ENCODE data around the gene WHRN. TPM values are rescaled to one million over a fixed set of nuclear protein-coding genes. Genes with fewer than 3 reads are reported as not detected.

The WHRN gene
- total RNA-seq, 1 experiment from 2014 or later: 24.3 TPM

GRCh38 chr9:114506082-114506390, 763 bp upstream of the WHRN start (continued):
- TF ChIP-seq TEAD1 (CRISPR knock-in tag; IDR thresholded peaks at IDR 0.05) (no peak), RORB (CRISPR knock-in tag; IDR thresholded peaks at IDR 0.05) (no peak)
- TF ChIP-seq, protein P1, sequence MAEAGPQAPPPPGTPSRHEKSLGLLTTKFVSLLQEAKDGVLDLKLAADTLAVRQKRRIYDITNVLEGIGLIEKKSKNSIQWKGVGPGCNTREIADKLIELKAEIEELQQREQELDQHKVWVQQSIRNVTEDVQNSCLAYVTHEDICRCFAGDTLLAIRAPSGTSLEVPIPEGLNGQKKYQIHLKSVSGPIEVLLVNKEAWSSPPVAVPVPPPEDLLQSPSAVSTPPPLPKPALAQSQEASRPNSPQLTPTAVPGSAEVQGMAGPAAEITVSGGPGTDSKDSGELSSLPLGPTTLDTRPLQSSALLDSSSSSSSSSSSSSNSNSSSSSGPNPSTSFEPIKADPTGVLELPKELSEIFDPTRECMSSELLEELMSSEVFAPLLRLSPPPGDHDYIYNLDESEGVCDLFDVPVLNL (CRISPR knock-in tag; IDR thresholded peaks at IDR 0.05; ENCODE audit: borderline replicate concordance, low read depth): no peak

DNA sequence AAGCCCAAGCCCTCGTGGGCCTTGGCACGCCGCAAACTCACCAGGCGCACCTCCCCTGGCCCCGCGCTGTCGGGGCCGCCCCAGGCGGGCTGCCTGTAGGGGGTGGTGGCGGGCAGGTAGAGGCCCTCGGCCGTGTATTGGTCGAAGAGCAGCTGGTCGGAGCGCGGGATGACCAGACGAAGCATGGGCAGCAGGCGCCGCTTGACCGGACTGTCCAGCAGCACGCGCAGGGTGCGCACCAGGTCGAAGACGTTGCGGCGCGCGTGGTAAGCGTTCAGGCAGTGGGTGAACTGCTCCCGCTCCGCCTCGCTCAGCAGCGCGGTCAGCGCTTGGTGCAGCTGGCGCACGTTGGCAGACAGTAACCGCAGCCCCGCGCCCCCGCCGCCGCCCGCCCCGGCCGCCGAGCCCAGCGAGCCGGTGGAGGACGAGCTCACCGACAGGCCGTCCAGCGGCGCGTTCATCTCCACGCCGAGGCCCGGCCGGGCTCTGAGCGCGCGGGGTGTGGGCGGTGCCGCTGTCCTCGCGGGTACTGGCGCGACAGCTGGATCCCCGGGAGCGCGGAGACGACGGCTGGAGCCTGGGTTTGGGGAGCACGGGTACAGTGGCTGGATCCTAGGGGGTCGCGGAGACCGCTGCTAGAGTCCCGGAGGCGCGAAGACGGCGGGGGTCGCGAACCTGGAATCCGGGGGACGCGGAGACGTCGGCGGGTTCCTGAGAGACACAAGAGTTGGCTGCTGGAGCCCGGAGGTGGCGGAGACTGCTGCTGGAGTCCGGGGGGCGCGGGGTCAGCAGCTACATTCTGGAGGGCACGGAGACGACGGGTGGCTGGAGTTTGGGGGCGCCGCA, 709 bp downstream of the WHRN start:
- H3K36me3 Mint-ChIP-seq: no peaks in the 10 kb centered on the region
- no peak overlapping the region for H3K27ac Mint-ChIP-seq
- DNase-seq (ENCODE audit: low spot score) (peak; percentile 69), ATAC-seq (peak; percentile 20)
- no peaks in the 10 kb centered on the region for H3K9me3 Mint-ChIP-seq
- peak overlapping the region; percentile 75 for H3K4me3 Mint-ChIP-seq
- CTCF ChIA-PET: interaction anchor here (0.6 to 5.7 kb wide), 28 partner anchors 9 to 589 kb away, joined by 3 to 86 read pairs (median 4); partner anchors contain the start of gene ATP6V1G1
- peaks cover 17% of the 10 kb centered on the region for H3K27me3 Mint-ChIP-seq (ENCODE audit: low read depth)
- H3K4me1 Mint-ChIP-seq: peaks cover 66% of the 10 kb centered on the region
- POLR2A ChIA-PET: interaction anchor here (0.8 to 1.7 kb wide), 4 partner anchors 77 to 156 kb away, joined by 3 to 6 read pairs (median 4); partner anchors contain the start of gene ATP6V1G1
- TF ChIP-seq FOXP4 (CRISPR knock-in tag; IDR thresholded peaks at IDR 0.05) (peak; percentile 92), ZNF423 (CRISPR knock-in tag; IDR thresholded peaks at IDR 0.05) (peak; percentile 95), RELA (CRISPR knock-in tag; IDR thresholded peaks at IDR 0.05; ENCODE audit: borderline replicate concordance) (peak; percentile 90), NFYB (CRISPR knock-in tag; conservative IDR thresholded peaks at IDR 0.05; ENCODE audit: low read depth) (peak; percentile 16; the same call in 1 of the 2 replicates), ZNF263 (CRISPR knock-in tag; IDR thresholded peaks at IDR 0.05; ENCODE audit: low read depth) (peak; percentile 78; the same call in 1 of the 2 replicates), CREB1 (CRISPR knock-in tag; IDR thresholded peaks at IDR 0.05) (0 out of 2 replicates have a peak, but pooled peaks have one; percentile 68), ZBTB21 (CRISPR knock-in tag; IDR thresholded peaks at IDR 0.05; ENCODE audit: borderline replicate concordance) (peak; percentile 70; the same call in 1 of the 2 replicates), SMAD3 (CRISPR knock-in tag; IDR thresholded peaks at IDR 0.05; ENCODE audit: borderline replicate concordance) (peak; percentile 53; the same call in 1 of the 2 replicates), SP1 (CRISPR knock-in tag; conservative IDR thresholded peaks at IDR 0.05) (peak; percentile 35; the same call in 1 of the 2 replicates), ZNF138 (CRISPR knock-in tag; conservative IDR thresholded peaks at IDR 0.05) (peak; percentile 75; the same call in 1 of the 2 replicates), AFF4 (CRISPR knock-in tag; IDR thresholded peaks at IDR 0.05; ENCODE audit: borderline replicate concordance) (no peak), PRDM15 (CRISPR knock-in tag; IDR thresholded peaks at IDR 0.05) (0 out of 2 replicates have a peak, but pooled peaks have one; percentile 40), ELF4 (CRISPR knock-in tag; IDR thresholded peaks at IDR 0.05; ENCODE audit: low read depth) (no peak), TCF7 (CRISPR knock-in tag; IDR thresholded peaks at IDR 0.05; ENCODE audit: low read depth) (peak; percentile 89; the same call in 1 of the 2 replicates), ZNF121 (CRISPR knock-in tag; IDR thresholded peaks at IDR 0.05) (peak; percentile 80; the same call in 1 of the 2 replicates)
- TF ChIP-seq, protein P2, sequence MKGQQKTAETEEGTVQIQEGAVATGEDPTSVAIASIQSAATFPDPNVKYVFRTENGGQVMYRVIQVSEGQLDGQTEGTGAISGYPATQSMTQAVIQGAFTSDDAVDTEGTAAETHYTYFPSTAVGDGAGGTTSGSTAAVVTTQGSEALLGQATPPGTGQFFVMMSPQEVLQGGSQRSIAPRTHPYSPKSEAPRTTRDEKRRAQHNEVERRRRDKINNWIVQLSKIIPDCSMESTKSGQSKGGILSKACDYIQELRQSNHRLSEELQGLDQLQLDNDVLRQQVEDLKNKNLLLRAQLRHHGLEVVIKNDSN (CRISPR knock-in tag; IDR thresholded peaks at IDR 0.05): peak; percentile 49; the same call in 1 of the 2 replicates
- TF ChIP-seq, protein P3, sequence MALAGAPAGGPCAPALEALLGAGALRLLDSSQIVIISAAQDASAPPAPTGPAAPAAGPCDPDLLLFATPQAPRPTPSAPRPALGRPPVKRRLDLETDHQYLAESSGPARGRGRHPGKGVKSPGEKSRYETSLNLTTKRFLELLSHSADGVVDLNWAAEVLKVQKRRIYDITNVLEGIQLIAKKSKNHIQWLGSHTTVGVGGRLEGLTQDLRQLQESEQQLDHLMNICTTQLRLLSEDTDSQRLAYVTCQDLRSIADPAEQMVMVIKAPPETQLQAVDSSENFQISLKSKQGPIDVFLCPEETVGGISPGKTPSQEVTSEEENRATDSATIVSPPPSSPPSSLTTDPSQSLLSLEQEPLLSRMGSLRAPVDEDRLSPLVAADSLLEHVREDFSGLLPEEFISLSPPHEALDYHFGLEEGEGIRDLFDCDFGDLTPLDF (CRISPR knock-in tag; IDR thresholded peaks at IDR 0.05): peak; percentile 64; the same call in 1 of the 2 replicates
